Activated CD4-positive, alpha-beta T cell treated with anti-CD3 and anti-CD28 coated beads for 4 hours (primary cell): Measurements from ENCODE around the gene VWA3B.
"Not testable (repeated sequence)": the region's sequence is repeated elsewhere in the genome, so short reads cannot be mapped to it uniquely, and the experiment has no call there.

Experiments used
- DNase-seq, 2 donors: peaks; one replicate each; pipeline ENCODE4 v3.0.0-alpha.2; 2020

Gene VWA3B

GRCh38 chr2:98299211-98299905 lies 212.4 kb downstream of the VWA3B start:
- DNase-seq: no peak

- DNase-seq: no peak
These were observed 213.3 kb downstream of the VWA3B start for GRCh38 chr2:98300141-98300874.

GRCh38 chr2:98301469-98301868 lies 214.5 kb downstream of the VWA3B start:
- no peak for DNase-seq

DNA sequence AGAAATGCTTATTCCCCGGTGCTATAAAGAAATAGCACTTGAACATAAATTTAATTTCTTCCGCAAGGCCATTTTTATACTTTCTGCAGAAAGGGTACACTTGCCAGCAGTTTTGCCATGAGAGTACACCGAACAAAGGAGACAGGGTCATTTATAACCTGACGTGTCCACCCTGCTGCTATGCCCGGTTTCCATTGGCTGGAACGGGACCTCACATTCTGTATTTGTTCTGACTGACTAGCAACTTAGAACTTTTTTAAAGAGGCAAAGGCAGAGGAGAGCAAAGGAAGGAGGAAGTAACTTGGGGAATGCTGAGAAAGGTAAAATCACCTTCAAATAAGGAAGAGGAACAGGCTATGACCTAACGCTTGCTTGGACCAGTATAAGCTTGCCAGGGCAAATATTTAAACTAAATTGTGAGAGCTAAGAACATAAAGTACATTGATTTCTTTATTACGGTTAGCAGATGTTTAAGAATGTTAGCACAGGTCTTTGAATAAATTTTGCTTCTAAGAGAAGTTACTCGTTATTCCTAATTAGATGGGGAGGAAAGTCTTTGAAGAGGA lies 220.2 kb downstream of the VWA3B start:
- DNase-seq: not testable (repeated sequence)

DNA sequence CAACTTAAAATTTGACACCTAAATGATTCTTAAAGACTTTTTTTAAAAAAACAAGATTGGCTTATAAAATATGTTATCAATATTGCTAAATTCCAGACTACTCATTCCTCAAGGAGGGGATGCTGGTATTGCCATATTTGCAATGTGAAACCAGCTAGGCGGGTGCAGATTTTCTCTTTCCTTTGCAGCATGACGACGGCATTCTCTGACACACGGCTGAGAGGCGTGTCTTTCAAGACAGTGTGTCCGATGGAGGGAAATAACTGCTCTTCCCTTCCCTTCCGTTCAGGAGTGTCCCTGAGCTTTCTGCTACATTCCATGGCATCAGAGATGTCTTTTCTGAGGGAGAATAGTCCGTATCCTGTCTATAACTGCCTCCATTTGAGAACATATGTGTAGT lies 221.1 kb downstream of the VWA3B start:
- no peak for DNase-seq

DNA sequence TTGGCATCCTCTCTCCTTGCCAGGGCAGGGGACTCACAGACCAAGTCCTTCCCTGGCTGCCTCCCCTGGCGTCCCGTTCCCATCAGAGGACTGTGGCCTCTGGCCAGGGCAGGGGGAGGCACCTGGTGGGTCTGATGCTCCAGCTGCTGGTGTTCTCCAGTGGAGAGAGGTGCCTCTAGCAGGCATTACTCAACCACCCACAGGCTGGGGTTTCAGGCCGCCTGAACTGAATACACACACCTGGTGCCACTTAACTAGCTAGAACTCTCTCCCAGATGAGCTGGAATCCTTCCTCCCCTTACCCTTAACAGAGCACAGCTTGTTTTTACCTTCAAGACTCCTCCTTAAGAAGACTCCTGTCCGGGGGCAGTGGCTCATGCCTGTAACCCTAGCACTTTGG lies 221.6 kb downstream of the VWA3B start:
- DNase-seq: no peak

GRCh38 chr2:98309580-98309979 lies 222.6 kb downstream of the VWA3B start:
- DNase-seq: no peak

GRCh38 chr2:98310010-98310409 lies 223.0 kb downstream of the VWA3B start:
- DNase-seq: no peak

GRCh38 chr2:98311090-98311489 lies 224.1 kb downstream of the VWA3B start:
- DNase-seq: no peak

DNA sequence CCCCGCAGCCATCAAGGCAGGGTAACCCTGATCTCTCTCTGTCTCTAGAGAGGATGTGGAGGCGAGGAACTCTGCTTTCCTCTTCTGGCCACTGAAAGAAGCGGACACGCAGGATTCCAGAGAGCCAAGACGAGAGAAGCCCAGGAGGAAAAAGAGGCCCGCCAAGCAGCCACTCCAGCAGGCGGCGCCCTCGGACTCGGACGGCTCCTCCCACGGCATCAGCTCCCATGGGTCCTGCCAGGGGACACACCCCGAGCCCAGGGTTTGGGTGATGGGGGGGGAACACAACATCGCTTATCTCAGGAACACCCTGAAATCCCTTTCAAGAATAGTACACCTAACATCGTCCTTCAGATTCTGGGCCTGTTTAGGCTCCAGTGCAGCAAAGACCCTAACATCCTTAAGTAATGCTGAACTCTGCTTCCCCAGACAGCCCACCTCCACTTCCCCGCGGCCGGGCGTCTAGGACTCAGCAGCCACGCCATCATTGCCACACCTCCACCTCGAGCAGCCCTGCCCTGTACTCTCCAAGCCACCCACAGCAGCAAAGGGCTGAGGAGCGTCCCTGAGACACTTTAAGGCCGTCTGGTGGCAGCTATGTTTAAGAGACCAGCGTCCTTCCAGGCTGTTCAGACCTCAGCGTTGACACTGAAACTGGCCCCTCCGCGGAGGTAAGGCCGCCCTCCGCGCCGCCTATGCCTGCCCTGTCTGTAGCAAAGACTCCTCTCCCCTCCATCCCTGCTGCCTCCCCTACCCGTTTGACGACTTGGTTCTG lies 225.0 kb downstream of the VWA3B start:
- DNase-seq: no peak

- DNase-seq: no peak
These were observed 226.7 kb downstream of the VWA3B start for GRCh38 chr2:98313492-98314250.

DNA sequence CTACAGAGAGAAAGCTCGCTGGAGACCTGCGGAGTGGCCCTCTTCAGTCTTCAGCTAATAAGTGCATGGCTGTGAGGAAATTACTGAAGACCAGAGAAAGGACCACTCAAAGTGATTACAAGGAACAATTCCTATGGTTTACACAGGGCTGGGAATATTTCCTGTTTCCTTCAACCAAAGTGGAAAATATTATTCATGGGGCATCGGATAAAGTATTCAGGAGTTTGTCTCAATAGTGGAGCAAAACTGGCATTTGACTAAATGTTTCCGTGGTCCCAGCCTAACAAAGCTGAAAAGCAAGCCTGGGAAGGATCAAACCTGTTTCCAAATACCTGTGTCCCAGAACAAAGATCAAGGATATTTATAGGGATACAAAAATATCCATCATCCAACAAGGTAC lies 227.3 kb downstream of the VWA3B start:
- no peak for DNase-seq

- DNase-seq: no peak
These were observed 229.0 kb downstream of the VWA3B start for GRCh38 chr2:98315957-98316356.

- no peak for DNase-seq
These were observed 230.2 kb downstream of the VWA3B start for GRCh38 chr2:98317214-98317613.

DNA sequence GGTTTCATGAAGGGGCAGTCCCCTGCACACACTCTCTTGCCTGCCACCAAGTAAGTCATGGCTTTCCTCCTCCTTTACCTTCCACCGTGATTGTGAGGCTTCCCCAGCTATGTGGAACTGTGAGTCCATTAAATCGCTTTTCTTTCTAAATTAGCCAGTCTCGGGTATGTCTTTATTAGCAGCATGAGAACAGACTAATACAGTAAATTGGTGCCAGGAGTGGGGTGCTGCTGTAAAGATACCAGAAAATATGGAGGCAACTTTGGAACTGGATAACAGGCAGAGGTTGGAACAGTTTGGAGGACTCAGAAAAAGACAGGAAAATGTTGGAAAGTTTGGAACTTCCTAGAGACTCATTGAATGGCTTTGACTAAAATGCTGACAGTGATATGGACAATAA lies 233.2 kb downstream of the VWA3B start:
- not testable (repeated sequence) for DNase-seq

- DNase-seq: no peak
These were observed 237.2 kb downstream of the VWA3B start for GRCh38 chr2:98324181-98324580.

GRCh38 chr2:98327776-98328175 lies 240.8 kb downstream of the VWA3B start:
- DNase-seq: no peak

- DNase-seq: no peak
These were observed 242.6 kb downstream of the VWA3B start for GRCh38 chr2:98329549-98329948.

GRCh38 chr2:98332989-98333388 lies 246.0 kb downstream of the VWA3B start:
- DNase-seq: no peak

- no peak for DNase-seq
These were observed 247.0 kb downstream of the VWA3B start for GRCh38 chr2:98333922-98334321.

GRCh38 chr2:98334439-98335078 lies 247.6 kb downstream of the VWA3B start:
- no peak for DNase-seq

GRCh38 chr2:98335271-98335670 lies 248.3 kb downstream of the VWA3B start:
- no peak for DNase-seq
